H1 (cell line): ENCODE measurements around the gene CIAO2B.

Experiments used
- CBX8 ChIP-seq: fragments of 300-800, 300-1000 bp; sonication (generic); IDR thresholded peaks from 2 replicates; pipeline ENCODE4 v1.7.1; 2016; ENCODE audit warnings: low read depth, low read length, borderline replicate concordance
- CREB1 ChIP-seq: IDR thresholded peaks from 2 replicates; pipeline ENCODE4 v1.6.1; 2012; ENCODE audit warnings: inconsistent platforms
- CTCF ChIP-seq, 3 experiments: IDR thresholded peaks; 1 replicate in 2 of 3; 2 replicates in 1 of 3; pipeline versions ENCODE4 v1.5.1 to v1.6.1; 2011; ENCODE audit warnings: low read length in 3 of 3, mild to moderate bottlenecking in 3 of 3, inconsistent platforms in 2 of 3, low read depth in 1 of 3, moderate library complexity in 1 of 3; ENCODE audit not compliant: insufficient read depth in 1 of 3; ENCODE audit errors: control extremely low read depth in 1 of 3
- EP300 ChIP-seq, 2 experiments: IDR thresholded peaks; 1 replicate in 1 of 2; 2 replicates in 1 of 2; pipeline ENCODE4 v1.6.1; 2011 to 2012; ENCODE audit warnings: low read depth in 2 of 2, low read length in 2 of 2, mild to moderate bottlenecking in 2 of 2, borderline replicate concordance in 1 of 2, inconsistent platforms in 1 of 2, moderate library complexity in 1 of 2
- EZH2 ChIP-seq: fragments of 200-600 bp; sonication (generic); IDR thresholded peaks from 2 replicates; pipeline ENCODE4 v1.7.1; 2012; ENCODE audit warnings: low read depth, mild to moderate bottlenecking, moderate library complexity, low read length, inconsistent platforms; ENCODE audit not compliant: severe bottlenecking
- JUN ChIP-seq: IDR thresholded peaks from 2 replicates; pipeline ENCODE4 v1.6.1; 2011; ENCODE audit warnings: low read depth, mild to moderate bottlenecking, improper control_type of control experiment, low read length
- KDM1A ChIP-seq: fragments of 200-600, 300-600 bp; sonication (generic); IDR thresholded peaks from 2 replicates; pipeline ENCODE4 v1.7.1; 2016; ENCODE audit warnings: mild to moderate bottlenecking, low read length, borderline replicate concordance
- NRF1 ChIP-seq: IDR thresholded peaks from 2 replicates; pipeline ENCODE4 v1.6.1; 2011; ENCODE audit warnings: mild to moderate bottlenecking, low read depth, low read length, improper control_type of control experiment
- POLR2A ChIP-seq, 2 experiments: IDR thresholded peaks; 1 replicate in 1 of 2; 2 replicates in 1 of 2; pipeline ENCODE4 v1.6.1; 2011; ENCODE audit warnings: low read depth in 2 of 2, low read length in 2 of 2, mild to moderate bottlenecking in 2 of 2; ENCODE audit errors: control extremely low read depth in 1 of 2
- SP2 ChIP-seq: IDR thresholded peaks from 2 replicates; pipeline ENCODE4 v1.6.1; 2012; ENCODE audit warnings: mild to moderate bottlenecking, low read length, inconsistent platforms
- USF2 ChIP-seq: IDR thresholded peaks from 2 replicates; pipeline ENCODE4 v1.6.1; 2011; ENCODE audit warnings: low read length, improper control_type of control experiment
- TF ChIP-seq, protein P1 (sequence below): IDR thresholded peaks from 2 replicates; pipeline ENCODE4 v1.6.1; 2011; ENCODE audit warnings: low read depth, mild to moderate bottlenecking, low read length; ENCODE audit not compliant: insufficient read depth

DNA sequence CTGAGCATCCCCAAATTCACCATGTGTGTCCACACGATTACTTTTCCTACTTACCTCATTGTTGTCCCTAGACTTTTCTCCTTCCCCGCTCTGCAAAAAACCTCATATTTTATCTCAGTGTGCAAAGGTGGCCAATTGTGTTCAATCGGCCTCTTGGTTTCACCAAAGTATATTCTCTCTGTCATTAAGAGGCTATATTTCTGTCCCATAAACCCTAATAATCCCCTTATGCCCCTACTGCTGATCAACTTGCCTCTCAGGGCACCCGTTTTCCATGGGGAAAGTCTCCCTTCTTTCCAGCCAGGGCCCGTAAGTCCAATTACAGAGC is 12.7 kb upstream of the CIAO2B start:
- TF ChIP-seq SP2, result no peak
- TF ChIP-seq KDM1A, result no peak
- TF ChIP-seq, protein P1, sequence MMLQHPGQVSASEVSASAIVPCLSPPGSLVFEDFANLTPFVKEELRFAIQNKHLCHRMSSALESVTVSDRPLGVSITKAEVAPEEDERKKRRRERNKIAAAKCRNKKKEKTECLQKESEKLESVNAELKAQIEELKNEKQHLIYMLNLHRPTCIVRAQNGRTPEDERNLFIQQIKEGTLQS, result no peak
- TF ChIP-seq EZH2, result no peak
- TF ChIP-seq EP300 (IDR thresholded peaks at IDR 0.05; ENCODE audit: borderline replicate concordance in 1 of 2, low read depth in 2 of 2, low read length in 2 of 2), result no peak
- no peak for TF ChIP-seq POLR2A (IDR thresholded peaks at IDR 0.05; ENCODE audit: control extremely low read depth in 1 of 2, low read depth in 2 of 2, low read length in 2 of 2)
- no peak for TF ChIP-seq CTCF (IDR thresholded peaks at IDR 0.05; ENCODE audit: control extremely low read depth in 1 of 3, insufficient read depth in 1 of 3, low read depth in 1 of 3, low read length in 3 of 3)
- no peak for TF ChIP-seq NRF1
- TF ChIP-seq USF2, result no peak
- no peak for TF ChIP-seq CREB1
- TF ChIP-seq JUN, result no peak
- no peak for TF ChIP-seq CBX8
